Measurements from ENCODE around the gene LAG3. TPM values are rescaled to one million over a fixed set of nuclear protein-coding genes. Genes with fewer than 3 reads are reported as not detected.

The LAG3 gene
- polyA plus RNA-seq, 1 of the 3 experiments (the other 2 are of a cell fraction), result 0.72 TPM

GRCh38 chr12:6782850-6783566 is 10.7 kb downstream of the LAG3 start:
- no peaks in the 10 kb centered on the region for H4K20me1 ChIP-seq (ENCODE audit: insufficient read depth)
- no peaks in the 10 kb centered on the region for H3K9me3 ChIP-seq
- H3K9ac ChIP-seq, result no peak overlapping the region
- CTCF ChIA-PET, result interaction anchor here (0.7 to 7.7 kb wide), 6 partner anchors 13 to 53 kb away, joined by 3 to 74 read pairs (median 4); partner anchors contain the start of genes GPR162, MLF2 and PTMS
- H3K36me3 ChIP-seq (replicated peaks in 1 of 2; ENCODE audit: control insufficient read depth in 1 of 2, insufficient read depth in 2 of 2, low read length in 1 of 2), result no peaks in the 10 kb centered on the region
- H3K4me2 ChIP-seq, result no peak overlapping the region
- H2AFZ ChIP-seq (ENCODE audit: low read depth), result no peak overlapping the region
- POLR2A ChIA-PET, result no interaction called here
- no peaks in the 10 kb centered on the region for H3K27me3 ChIP-seq (ENCODE audit: insufficient read depth)
- H3K79me2 ChIP-seq (ENCODE audit: insufficient read depth), result no peaks in the 10 kb centered on the region
- H3F3A ChIP-seq (replicated peaks; ENCODE audit: insufficient read depth), result peaks cover 7% of the 10 kb centered on the region
- WGBS (ENCODE audit: low lambda C conversion rate), result 59% methylated on average over 7 of the region's 10 CpGs
- no peak for TF ChIP-seq MEF2A (IDR thresholded peaks at IDR 0.05; ENCODE audit: borderline replicate concordance, low read depth)
- no peak for TF ChIP-seq REST (IDR thresholded peaks at IDR 0.05; ENCODE audit: low read depth, low read length)
- TF ChIP-seq NRF1 (IDR thresholded peaks at IDR 0.05; ENCODE audit: low read depth, low read length), result no peak
- DNase-seq, result no peak
- no peak overlapping the region for H3K27ac ChIP-seq (ENCODE audit: low read depth in 2 of 2, low read length in 1 of 2)
- peaks cover 0 to 8% of the 10 kb centered on the region in 2 experiments; a peak in 1 of 4 replicates for H3K4me1 ChIP-seq (ENCODE audit: control insufficient read depth in 1 of 2, insufficient read depth in 2 of 2, low read depth in 1 of 2, low read length in 1 of 2)
- H3K9me2 ChIP-seq, result no peaks in the 10 kb centered on the region
- H3K4me3 ChIP-seq (ENCODE audit: low read depth in 2 of 2, low read length in 1 of 2), result no peak overlapping the region

GRCh38 chr12:6783828-6784227 is 11.5 kb downstream of the LAG3 start:
- 96% methylated on average over 9 of the region's 9 CpGs for WGBS (ENCODE audit: low lambda C conversion rate)
- peaks cover 7% of the 10 kb centered on the region for H3F3A ChIP-seq (replicated peaks; ENCODE audit: insufficient read depth)

GRCh38 chr12:6784296-6784695 is 12.0 kb downstream of the LAG3 start:
- Histone ChIP-seq H3K4me2 (no peak overlapping the region), H3K36me3 (replicated peaks in 1 of 2; ENCODE audit: control insufficient read depth in 1 of 2, insufficient read depth in 2 of 2, low read length in 1 of 2) (no peaks in the 10 kb centered on the region), H3K9ac (no peak overlapping the region), H3K4me1 (ENCODE audit: control insufficient read depth in 1 of 2, insufficient read depth in 2 of 2, low read depth in 1 of 2, low read length in 1 of 2) (no peaks in the 10 kb centered on the region; a peak in 1 of 4 replicates), H2AFZ (ENCODE audit: low read depth) (no peak overlapping the region), H3K4me3 (ENCODE audit: low read depth in 2 of 2, low read length in 1 of 2) (no peak overlapping the region), H3K79me2 (ENCODE audit: insufficient read depth) (no peaks in the 10 kb centered on the region), H4K20me1 (ENCODE audit: insufficient read depth) (no peaks in the 10 kb centered on the region), H3K27ac (ENCODE audit: low read depth in 2 of 2, low read length in 1 of 2) (no peak overlapping the region), H3K9me3 (no peaks in the 10 kb centered on the region), H3F3A (replicated peaks; ENCODE audit: insufficient read depth) (peaks cover 3% of the 10 kb centered on the region), H3K9me2 (no peaks in the 10 kb centered on the region), H3K27me3 (ENCODE audit: insufficient read depth) (no peaks in the 10 kb centered on the region)
- 63% methylated on average over 5 of the region's 5 CpGs for WGBS (ENCODE audit: low lambda C conversion rate)
- no peak for DNase-seq
- CTCF ChIA-PET, result interaction anchor here (1.1 to 5.3 kb wide), 4 partner anchors 11 to 40 kb away, joined by 3 to 55 read pairs (median 3); partner anchors contain the start of genes MLF2 and PTMS
- POLR2A ChIA-PET, result no interaction called here
- no peak for TF ChIP-seq TCF12 (IDR thresholded peaks at IDR 0.05)
- no peak for TF ChIP-seq NRF1 (IDR thresholded peaks at IDR 0.05; ENCODE audit: low read depth, low read length)
- TF ChIP-seq POLR2AphosphoS5 (IDR thresholded peaks at IDR 0.05; ENCODE audit: low read depth, low read length), result no peak
- no peak for TF ChIP-seq USF2 (IDR thresholded peaks at IDR 0.05; ENCODE audit: borderline replicate concordance, low read depth, low read length)

More at GRCh38 chr12:6783828-6784227, 11.5 kb downstream of the LAG3 start:
- TF ChIP-seq TCF12 (IDR thresholded peaks at IDR 0.05) (no peak), RXRA (IDR thresholded peaks at IDR 0.05; ENCODE audit: borderline replicate concordance, low read depth) (no peak), SIN3A (IDR thresholded peaks at IDR 0.05; ENCODE audit: borderline replicate concordance, low read depth, low read length) (no peak), TEAD4 (IDR thresholded peaks at IDR 0.05; ENCODE audit: borderline replicate concordance, insufficient read depth) (no peak)
- DNase-seq, result no peak
- Histone ChIP-seq H3K27me3 (ENCODE audit: insufficient read depth) (no peaks in the 10 kb centered on the region), H2AFZ (ENCODE audit: low read depth) (no peak overlapping the region), H3K4me3 (ENCODE audit: low read depth in 2 of 2, low read length in 1 of 2) (no peak overlapping the region), H3K79me2 (ENCODE audit: insufficient read depth) (no peaks in the 10 kb centered on the region), H4K20me1 (ENCODE audit: insufficient read depth) (no peaks in the 10 kb centered on the region), H3K9me2 (no peaks in the 10 kb centered on the region), H3K36me3 (replicated peaks in 1 of 2; ENCODE audit: control insufficient read depth in 1 of 2, insufficient read depth in 2 of 2, low read length in 1 of 2) (no peaks in the 10 kb centered on the region), H3K9ac (no peak overlapping the region), H3K27ac (ENCODE audit: low read depth in 2 of 2, low read length in 1 of 2) (no peak overlapping the region), H3K4me1 (ENCODE audit: control insufficient read depth in 1 of 2, insufficient read depth in 2 of 2, low read depth in 1 of 2, low read length in 1 of 2) (peaks cover 0 to 3% of the 10 kb centered on the region in 2 experiments; a peak in 1 of 4 replicates), H3K9me3 (no peaks in the 10 kb centered on the region), H3K4me2 (no peak overlapping the region)
- ChIA-PET POLR2A (no interaction called here), CTCF (interaction anchor here (1.1 to 7.7 kb wide), 5 partner anchors 12 to 40 kb away, joined by 3 to 74 read pairs (median 3); partner anchors contain the start of genes GPR162, MLF2 and PTMS)
